GM21360 (cell line): ENCODE measurements around the gene GAS2L2.

Experiments used
- ATAC-seq: cut with Tn5 transposase; IDR thresholded peaks from one replicate; pipeline ENCODE4 v1.9.1; 2021; ENCODE audit warnings: mild to moderate bottlenecking, moderate library complexity; ENCODE audit not compliant: unreplicated experiment

Gene GAS2L2

GRCh38 chr17:35730400-35731005 lies 22.5 kb downstream of the GAS2L2 start:
- no peak for ATAC-seq

- ATAC-seq = no peak
Observed at GRCh38 chr17:35729405-35729833, 23.6 kb downstream of the GAS2L2 start.

GRCh38 chr17:35728551-35728950 lies 24.5 kb downstream of the GAS2L2 start:
- no peak for ATAC-seq

- no peak for ATAC-seq
Observed at GRCh38 chr17:35727635-35728034, 25.4 kb downstream of the GAS2L2 start.

- ATAC-seq = no peak
Observed at GRCh38 chr17:35726953-35727460, 26.0 kb downstream of the GAS2L2 start.

- ATAC-seq = no peak
Observed at GRCh38 chr17:35726127-35726952, 26.7 kb downstream of the GAS2L2 start.

GRCh38 chr17:35725802-35726126 lies 27.3 kb downstream of the GAS2L2 start:
- ATAC-seq = no peak

GRCh38 chr17:35725058-35725457 lies 28.0 kb downstream of the GAS2L2 start:
- no peak for ATAC-seq

GRCh38 chr17:35723735-35724134 lies 29.3 kb downstream of the GAS2L2 start:
- no peak for ATAC-seq

GRCh38 chr17:35717475-35717874 lies 35.6 kb downstream of the GAS2L2 start:
- ATAC-seq = no peak

- no peak for ATAC-seq
Observed at GRCh38 chr17:35716897-35717465, 36.1 kb downstream of the GAS2L2 start.

GRCh38 chr17:35716173-35716572 lies 36.9 kb downstream of the GAS2L2 start:
- ATAC-seq = no peak

- ATAC-seq = no peak
Observed at GRCh38 chr17:35715416-35715815, 37.6 kb downstream of the GAS2L2 start.

- ATAC-seq = no peak
Observed at GRCh38 chr17:35714988-35715387, 38.1 kb downstream of the GAS2L2 start.

GRCh38 chr17:35713069-35713728 lies 39.8 kb downstream of the GAS2L2 start:
- ATAC-seq = no peak

GRCh38 chr17:35710950-35711349 lies 42.1 kb downstream of the GAS2L2 start:
- ATAC-seq = no peak

- no peak for ATAC-seq
Observed at GRCh38 chr17:35709874-35710273, 43.2 kb downstream of the GAS2L2 start.

- ATAC-seq = no peak
Observed at GRCh38 chr17:35708951-35709350, 44.1 kb downstream of the GAS2L2 start.

GRCh38 chr17:35708149-35708548 lies 44.9 kb downstream of the GAS2L2 start:
- ATAC-seq = no peak

GRCh38 chr17:35705705-35706104 lies 47.3 kb downstream of the GAS2L2 start:
- no peak for ATAC-seq

GRCh38 chr17:35705230-35705629 lies 47.8 kb downstream of the GAS2L2 start:
- ATAC-seq = no peak
